GM21423 (cell line): ENCODE measurements around the gene APBB3.
"Not testable (repeated sequence)": the region's sequence is repeated elsewhere in the genome, so short reads cannot be mapped to it uniquely, and the experiment has no call there.

ENCODE experiments used
- ATAC-seq: cut with Tn5 transposase; IDR thresholded peaks from one replicate; pipeline ENCODE4 v1.9.1; 2021; ENCODE audit warnings: mild to moderate bottlenecking, moderate library complexity; ENCODE audit not compliant: unreplicated experiment

The APBB3 gene, protein sequence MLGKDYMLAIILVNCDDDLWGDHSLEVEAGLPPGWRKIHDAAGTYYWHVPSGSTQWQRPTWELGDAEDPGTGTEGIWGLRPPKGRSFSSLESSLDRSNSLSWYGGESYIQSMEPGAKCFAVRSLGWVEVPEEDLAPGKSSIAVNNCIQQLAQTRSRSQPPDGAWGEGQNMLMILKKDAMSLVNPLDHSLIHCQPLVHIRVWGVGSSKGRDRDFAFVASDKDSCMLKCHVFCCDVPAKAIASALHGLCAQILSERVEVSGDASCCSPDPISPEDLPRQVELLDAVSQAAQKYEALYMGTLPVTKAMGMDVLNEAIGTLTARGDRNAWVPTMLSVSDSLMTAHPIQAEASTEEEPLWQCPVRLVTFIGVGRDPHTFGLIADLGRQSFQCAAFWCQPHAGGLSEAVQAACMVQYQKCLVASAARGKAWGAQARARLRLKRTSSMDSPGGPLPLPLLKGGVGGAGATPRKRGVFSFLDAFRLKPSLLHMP

DNA sequence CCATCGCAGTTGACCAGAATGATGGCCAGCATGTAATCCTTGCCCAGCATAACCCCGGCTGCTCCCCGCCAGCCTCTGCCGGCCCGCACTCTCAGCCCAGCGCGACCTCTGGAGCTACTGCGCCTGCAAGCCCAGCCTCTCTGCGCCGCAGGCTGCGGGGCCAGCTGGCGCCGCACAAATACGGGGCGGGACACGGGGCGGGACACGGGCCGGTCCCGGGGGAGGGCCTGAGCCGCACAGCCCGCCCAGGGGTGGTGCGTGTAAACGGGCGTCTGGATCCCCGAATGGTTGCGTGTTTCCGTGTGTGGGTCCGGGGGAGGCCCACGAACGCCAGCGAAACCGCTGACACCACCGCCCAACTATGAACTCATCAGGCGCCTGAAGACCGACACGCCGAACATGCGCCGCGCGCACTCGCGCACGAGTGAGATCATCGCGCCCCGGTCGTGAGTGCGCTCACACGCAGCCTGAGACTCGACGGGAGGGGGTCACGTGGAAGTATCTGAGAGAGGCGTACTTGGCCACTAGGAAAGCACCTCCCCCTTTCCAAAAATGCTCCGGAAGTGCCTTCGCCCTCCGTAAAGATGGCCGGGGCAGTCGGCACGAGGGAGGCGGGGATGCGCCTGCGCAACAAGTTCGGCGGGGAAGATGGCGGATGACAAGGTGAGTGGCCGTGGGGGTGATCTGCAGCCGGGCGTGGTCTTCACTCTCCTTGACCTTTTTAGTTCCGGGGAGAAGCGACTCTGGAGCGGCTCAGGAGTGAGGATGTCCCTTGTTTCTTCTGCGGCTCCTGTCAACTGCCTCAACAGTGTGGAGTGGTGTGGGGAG, at the start of gene APBB3, which contains the start of gene SLC35A4:
Gene APBB3 (minus strand): TSS at position 403 of the 828 bp plus-strand sequence. CDS start 353 bp downstream, at position 50.
Gene SLC35A4 (plus strand): TSS at position 633 of the 828 bp plus-strand sequence. CDS start 2,342 bp downstream, outside the sequence.
- peak; percentile 89 for ATAC-seq

DNA sequence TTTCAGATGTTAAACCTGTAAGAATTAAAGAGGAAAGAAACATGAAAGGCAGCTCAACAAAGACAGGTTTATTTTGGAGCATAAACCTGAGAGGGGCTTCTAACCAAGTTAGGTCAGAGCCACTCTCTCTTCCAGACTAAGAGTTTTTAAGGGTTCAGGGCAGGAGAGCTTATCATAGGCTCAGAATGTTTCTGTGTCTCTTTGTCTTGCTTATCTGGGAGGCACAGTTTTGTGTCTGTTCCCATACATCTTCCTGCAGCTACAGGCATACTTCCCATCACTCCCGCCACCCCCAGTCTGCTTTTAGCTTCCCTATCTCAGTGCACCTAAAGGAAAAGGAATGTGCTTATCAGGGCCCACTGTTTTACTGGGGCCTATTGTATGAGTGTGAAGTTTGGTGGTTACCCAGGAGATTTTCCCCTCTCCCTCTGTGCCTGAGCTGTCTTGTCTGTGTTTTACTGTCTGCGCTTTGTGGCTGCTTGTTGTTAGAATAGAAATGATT, 46.7 kb upstream of the APBB3 start:
- ATAC-seq, result no peak

DNA sequence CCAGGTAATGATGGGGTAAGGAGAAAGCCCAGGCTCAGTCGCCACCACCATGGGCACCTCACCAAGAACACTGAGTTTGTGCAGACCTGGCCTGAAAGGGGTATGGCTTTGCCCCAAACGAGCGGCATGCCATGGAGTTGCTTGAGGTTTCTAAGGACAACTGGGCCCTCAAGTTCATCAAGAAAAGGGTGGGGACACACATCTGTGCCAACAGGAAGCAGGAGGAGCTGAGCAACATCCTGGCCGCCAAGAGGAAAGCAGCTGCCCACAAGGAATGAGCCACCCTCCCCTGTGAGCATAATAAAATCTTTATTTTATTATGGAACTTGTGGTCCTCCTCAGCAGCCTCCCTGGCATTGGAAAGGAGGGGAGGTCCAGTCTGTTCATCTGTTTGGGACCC, 44.7 kb upstream of the APBB3 start:
- ATAC-seq, result no peak

DNA sequence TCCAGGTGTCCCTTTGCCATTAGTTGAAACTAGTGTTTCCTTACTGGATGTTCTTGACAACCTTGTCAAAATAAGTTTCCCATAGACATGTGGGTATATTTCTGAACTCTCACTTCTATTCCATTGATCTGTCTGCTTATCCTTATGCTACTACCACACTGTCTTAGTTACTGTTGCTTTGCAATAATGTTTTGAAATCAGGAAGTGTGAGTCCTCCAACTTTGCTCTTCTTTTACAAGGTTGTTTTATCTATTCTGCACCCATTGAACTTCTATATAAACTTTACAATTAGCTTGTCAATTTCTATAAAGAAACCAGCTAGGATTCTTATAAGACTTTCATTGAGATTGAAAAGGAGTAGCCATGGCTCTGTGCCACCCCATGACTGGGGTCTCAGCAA, 44.3 kb upstream of the APBB3 start:
- no peak for ATAC-seq

DNA sequence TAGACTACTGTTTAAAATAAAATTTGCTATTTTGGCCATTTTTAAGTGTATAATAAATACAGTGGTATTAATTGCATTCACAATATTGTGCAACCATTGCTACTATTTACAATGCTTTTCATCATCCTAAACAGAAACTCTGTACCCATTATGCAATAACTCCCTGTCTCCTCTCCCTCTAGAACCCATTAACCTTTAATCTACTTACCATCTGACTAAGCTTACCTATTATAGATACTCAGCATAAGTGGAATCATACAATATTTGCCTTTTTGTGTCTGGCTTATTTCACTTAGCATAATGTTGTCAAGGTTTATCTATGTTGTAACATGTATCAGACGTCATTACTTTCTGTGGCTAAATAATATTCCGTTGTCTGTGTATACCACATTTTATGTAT, 42.6 kb upstream of the APBB3 start:
- no peak for ATAC-seq

DNA sequence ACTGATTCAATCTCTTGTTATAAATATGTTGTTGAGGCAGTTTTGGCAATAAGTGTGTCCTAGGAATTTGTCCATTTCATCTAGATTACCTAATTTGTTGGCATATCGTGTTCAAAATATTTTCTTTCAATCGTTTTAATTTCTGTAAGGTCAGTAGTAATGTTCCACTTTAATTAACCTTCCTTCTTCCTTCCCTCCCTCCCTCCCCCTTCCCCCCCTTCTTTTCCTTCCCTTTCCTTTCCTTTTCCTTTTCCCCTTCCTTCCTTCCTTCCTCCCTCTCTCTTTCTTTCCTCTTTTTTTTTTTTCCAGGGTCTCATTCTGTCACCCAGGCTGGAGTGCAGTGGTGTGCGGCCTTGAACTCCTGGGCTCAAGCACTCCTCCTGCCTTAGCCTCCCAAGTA, 41.5 kb upstream of the APBB3 start:
- ATAC-seq, result no peak

DNA sequence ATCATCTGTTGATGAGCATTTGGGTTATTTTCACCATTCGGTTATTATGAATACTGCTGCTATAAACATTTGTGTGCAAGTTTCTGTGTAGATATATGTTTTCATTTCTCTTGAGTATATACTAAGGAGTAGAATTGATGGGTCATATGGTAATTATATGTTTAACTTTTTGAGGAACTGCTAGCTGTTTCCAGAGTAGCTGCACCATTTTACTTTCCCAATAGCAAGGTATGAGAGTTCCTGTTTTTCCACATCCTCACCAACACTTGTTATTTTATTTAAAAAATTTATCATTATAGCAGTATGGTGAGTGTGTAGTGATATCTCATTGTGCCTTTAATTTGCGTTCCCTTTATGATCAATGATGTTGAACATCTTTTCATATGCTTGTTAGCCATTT, 39.3 kb upstream of the APBB3 start:
- ATAC-seq, result no peak

DNA sequence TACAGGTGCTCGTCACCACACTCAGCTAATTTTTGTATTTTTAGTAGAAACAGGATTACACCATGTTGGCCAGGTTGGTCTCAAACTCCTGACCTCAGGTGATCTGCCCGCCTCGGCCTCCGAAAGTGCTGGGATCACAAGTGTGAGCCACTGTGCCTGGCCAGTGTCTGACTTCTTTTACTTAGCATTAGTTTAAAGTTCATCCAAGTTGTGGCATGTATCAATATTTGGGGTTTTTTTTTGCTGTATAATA, 39.0 kb upstream of the APBB3 start:
- not testable (repeated sequence) for ATAC-seq

DNA sequence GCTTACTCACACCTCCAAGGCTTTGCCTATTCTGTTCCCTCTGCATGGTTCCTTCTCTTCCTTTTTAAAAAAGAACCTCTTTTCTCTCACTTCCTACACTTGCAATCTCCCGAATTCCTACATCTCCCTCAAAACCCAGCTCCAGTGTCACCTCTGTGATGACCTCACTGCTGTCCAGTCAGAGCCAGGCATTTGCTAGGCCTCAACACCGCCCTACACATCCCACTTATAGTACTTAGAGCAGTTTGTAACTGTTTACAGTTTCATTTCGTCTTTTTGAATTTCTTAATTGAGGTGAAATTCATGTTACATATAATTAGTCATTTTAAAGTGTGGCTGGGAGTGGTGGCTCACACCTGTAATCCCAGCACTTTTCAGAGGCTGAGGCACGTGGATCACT, 37.7 kb upstream of the APBB3 start:
- no peak for ATAC-seq

DNA sequence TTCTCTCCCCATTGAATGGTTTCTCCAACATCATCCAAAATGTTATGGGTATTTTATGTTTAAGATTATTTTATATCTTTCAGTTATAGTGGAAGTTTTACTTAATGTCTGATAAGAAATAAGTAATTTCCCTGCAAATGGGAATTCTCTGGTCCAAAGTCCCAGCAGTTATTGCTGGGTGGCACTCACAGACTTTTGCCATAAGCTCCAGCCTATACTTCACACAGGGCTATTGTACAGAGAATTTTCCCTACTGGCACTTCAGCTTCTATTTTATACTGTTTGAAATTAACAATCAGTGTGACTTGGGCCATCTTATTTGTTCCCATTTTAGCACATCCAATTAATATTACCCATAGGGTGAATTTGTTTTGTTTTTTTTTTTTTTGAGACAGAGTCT, 35.7 kb upstream of the APBB3 start:
- no peak for ATAC-seq

DNA sequence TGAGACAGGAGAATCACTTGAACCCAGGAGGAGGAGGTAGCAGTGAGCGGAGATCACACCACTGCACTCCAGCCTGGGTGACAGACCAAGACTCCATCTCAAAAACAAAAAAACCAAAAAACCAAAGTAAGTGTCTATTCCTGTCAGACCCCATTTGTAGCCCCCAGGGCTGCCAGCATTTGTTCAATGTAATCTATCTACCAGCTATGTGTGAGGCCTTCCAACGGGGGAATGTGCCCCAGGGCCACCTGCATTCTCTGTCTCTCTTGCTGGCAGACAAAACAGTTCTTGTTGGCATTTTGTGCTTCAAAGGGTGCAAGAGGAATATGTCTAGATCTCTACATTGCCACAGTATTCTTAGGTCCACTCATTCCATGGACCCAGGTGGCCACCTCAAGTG, 34.4 kb upstream of the APBB3 start:
- no peak for ATAC-seq

DNA sequence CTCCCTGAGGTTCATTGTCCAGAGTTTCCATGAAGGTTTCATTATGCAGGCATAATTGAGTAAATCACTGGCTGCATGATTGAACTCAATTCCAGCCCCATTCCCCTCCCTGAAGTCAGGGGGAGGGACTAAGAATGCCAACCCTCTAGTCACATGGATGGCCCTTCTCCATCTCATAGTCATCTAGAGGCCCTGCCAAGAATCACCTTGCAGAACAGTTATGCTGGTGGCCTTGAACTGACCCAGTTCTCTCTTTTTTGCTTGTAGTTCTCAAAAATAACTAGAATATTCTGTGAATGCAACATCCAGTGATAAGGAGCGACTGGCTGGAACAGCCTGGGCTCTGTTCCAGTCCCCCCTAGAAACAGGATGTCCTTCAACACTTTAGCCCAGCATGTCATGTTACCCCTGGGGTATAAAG, 31.9 kb upstream of the APBB3 start:
- ATAC-seq, result no peak

DNA sequence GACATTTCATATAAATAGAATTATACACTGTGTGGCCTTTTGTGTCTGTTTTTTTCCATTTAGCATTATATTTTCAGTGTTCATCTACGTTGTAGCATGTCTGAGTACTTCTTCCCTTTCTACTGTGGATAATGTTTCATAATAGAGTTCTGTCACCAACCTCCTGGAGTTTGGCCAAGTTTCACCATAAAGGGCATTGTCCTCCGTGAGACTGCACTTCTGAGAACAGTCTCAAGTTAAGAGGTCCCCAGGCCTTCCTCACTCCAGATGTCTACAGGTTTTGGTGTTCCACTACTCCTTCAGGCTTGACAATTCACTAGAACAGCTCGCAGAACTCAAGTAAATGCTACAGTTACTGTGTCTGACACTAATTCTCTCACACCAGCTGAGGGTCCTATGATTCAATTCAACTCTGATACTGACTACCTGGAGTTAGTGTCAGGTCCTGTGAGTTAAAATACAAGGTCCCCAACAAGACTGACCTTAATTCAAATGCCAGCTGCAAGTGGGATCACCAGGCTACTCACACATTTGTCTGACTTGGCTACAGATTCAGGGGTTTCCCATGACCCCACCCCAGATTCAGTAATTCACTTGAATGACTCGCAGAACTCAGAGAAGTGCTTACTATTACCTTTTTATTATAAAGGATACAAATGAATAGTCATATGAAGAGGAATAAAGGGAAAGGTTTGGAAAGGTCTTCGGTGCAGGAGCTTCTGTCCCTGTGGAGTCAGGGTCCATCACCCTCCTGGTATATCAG, 31.3 kb upstream of the APBB3 start:
- no peak for ATAC-seq

DNA sequence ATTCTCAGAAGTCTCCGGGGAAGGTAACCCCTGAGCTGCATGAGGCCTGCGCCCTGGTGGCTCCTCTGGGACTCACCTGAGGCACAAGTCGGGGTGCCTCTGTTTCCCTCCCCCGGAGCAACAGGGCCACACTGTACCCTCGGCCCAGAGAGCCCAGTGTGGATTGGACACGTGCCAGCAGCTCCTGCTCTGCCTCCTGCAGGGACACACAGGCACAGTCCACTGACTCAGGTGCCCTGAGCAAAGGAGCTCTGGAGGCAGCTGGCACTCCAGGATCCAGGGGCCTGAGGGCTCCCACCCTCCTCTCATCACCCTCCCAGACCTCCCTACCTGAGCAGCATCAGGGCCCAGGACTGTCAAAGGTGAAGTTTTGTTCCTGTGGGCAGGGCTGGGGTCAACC, 29.8 kb upstream of the APBB3 start:
- ATAC-seq, result no peak

DNA sequence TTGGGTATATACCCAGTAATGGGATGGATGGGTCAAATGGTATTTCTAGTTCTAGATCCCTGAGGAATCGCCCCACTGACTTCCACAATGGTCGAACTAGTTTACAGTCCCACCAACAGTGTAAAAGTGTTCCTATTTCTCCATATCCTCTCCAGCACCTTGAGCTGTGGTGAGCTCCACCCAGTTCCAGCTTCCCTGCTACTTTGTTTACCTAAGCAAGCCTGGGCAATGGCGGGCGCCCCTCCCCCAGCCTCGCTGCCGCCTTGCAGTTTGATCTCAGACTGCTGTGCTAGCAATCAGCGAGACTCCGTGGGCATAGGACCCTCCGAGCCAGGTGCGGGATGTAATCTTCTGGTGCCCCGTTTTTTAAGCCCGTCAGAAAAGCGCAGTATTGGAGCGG, 28.7 kb upstream of the APBB3 start:
- not testable (repeated sequence) for ATAC-seq

DNA sequence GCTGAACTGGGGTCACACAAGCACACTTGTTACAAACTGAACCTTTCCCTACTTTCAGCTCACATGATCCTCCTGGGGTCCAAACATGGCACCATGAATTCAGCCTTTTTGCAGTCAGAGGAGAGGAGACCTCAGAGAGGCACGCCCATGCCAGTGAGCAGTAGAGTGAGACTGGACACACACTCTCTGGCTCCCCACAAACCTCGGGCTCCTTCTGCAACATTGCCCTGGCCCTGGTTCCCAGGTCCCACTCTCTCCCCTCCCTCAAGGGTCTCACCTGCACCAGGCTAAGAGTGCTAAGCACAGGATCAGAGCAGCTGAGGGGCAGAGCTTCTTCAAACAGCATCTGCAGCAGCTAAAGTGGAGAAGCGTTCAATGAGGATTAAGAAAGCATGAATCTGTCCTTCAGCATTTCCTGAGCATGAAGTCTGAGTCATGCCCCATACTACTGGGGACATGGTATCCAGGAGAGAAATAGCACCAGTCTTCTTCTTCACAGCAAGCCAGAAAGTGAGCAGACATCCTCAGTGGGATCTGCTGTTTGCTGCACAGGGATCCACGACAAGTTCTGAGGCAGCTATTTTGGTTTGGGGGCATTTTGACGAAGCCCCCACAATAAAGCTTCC, 27.5 kb upstream of the APBB3 start:
- ATAC-seq, result no peak

DNA sequence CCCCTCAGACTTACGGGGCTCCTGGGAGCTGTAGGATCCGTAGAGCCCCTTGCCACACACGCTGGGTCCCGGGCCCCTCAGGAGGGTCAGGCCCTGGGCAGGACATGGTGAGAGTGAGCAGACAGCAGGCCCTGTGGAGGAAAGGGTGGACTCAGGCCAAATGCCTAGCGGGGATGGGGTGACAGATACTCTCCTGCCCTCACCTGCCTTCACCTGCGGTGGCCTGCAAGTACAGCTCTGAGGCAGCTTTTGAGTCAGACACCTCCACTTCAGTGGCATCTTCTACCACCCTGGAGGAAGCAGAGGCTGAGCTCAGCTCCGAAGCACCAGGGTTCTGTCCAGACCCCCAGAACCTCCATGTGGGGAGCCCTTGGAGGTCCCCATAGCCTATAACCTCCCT, 26.5 kb upstream of the APBB3 start:
- ATAC-seq, result no peak

DNA sequence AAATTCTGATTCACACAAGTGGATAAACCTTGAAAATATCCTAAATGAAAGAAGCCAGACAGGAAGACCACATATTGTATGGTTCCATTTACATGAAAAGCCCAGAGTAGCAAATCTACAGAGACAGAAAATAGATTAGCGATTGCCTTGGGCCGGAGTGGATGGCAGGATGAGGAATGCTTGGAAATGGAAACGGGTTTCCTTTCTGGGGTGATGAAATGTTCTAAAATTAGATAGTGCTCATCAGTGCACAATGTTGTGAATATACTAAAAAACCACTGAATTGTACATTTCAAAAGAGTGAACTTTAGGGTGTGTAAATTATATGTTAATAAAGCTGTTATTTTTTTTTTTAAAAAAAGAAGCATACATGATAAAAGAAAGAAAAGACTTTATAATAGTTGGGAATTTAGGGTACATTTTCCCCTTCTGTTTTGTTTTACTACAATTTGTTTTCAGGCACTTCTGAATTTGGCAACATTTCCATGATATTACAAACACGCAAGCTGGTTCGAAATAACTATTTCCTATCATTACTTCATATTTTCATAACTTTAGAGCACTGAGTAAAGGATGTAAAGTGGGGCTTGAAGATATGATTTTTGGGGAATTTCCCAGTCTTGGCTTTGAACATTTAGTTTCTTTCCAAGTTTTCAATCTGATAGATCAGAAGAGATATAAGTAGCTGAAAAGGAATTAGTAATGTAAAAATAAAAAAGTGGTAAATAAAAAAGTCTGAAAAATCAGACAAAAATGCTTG, 24.1 kb upstream of the APBB3 start:
- no peak for ATAC-seq

DNA sequence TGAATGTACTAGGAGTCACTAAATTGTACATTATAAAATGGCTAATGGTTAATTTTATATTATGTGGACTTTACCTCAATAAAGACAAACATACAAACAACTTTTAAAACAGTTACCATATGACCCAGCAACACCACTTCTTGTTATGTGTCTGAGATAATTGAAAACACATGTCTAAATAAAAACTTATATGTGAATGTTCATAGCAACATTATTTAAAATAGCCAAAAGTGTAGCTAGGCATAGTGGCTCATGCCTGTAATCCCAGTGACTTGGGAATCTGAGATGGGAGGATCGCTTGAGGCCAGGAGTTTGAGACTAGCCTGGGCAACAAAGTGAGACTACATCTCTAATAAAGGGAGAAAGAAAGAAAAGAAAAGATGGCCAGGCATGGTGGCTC, 23.1 kb upstream of the APBB3 start:
- no peak for ATAC-seq

DNA sequence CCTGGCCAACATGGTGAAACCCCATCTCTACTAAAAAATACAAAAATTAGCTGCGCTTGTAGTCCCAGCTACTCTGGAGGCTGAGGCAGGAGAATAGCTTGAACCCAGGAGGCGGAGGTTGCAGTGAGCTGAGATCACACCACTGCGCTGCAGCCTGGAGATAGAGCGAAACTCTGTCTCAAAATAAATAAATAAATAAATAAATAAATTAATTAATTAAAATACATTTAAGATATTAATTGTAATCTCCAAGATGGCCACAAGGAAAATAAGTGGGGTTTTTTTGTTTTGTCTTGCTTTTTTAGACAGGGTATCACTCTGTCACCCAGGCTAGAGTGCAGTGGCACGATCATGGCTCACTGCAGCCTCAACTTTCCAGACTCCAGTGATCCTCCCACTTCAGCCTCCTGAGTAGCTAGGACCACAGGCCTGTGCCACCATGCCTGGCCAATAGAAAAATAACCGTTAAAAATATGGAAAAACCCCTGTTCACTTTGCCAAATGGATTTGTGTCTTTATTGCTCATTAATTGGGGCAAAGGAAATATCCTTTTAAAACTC, 14.9 kb upstream of the APBB3 start:
- ATAC-seq, result not testable (repeated sequence)
